CD14-positive monocyte (primary cell): ENCODE results near the gene UBE2D1. TPM values are rescaled to one million over a fixed set of nuclear protein-coding genes. Genes with fewer than 3 reads are reported as not detected.

Source experiments
- DNase-seq, 3 donors: peaks; one replicate each; pipeline ENCODE4 v3.0.0-alpha.2; 2011 to 2022
- H2AFZ ChIP-seq: 2 replicates; pipeline ENCODE4 v1.6.0; 2012; ENCODE audit warnings: mild to moderate bottlenecking, low read depth, low read length, inconsistent platforms; ENCODE audit not compliant: insufficient read depth, poor library complexity, severe bottlenecking
- H3K27ac ChIP-seq, 2 donors: 1 replicate in 1 of 2; 2 replicates in 1 of 2; pipeline ENCODE4 v1.5.1; 2012 to 2013; ENCODE audit warnings: low read length in 2 of 2, control low read depth in 1 of 2, inconsistent platforms in 1 of 2, low read depth in 1 of 2, mild to moderate bottlenecking in 1 of 2
- H3K27me3 ChIP-seq, 2 donors: one replicate each; pipeline versions ENCODE4 v1.6.0 to v1.6.1; 2011 to 2013; ENCODE audit warnings: low read length in 2 of 2; ENCODE audit not compliant: control insufficient read depth in 2 of 2, insufficient read depth in 2 of 2
- H3K36me3 ChIP-seq, 2 donors: replicated peaks in 1 of 2; 1 replicate in 1 of 2; 2 replicates in 1 of 2; pipeline versions ENCODE4 v1.5.1 to v1.6.1; 2012 to 2013; ENCODE audit warnings: low read length in 2 of 2, control low read depth in 1 of 2, inconsistent platforms in 1 of 2, mild to moderate bottlenecking in 1 of 2; ENCODE audit not compliant: insufficient read depth in 2 of 2, control insufficient read depth in 1 of 2
- H3K4me1 ChIP-seq, 2 donors: 1 replicate in 1 of 2; 2 replicates in 1 of 2; pipeline versions ENCODE4 v1.5.1 to v1.6.1; 2012 to 2013; ENCODE audit warnings: low read length in 2 of 2, control low read depth in 1 of 2, inconsistent platforms in 1 of 2, mild to moderate bottlenecking in 1 of 2, moderate library complexity in 1 of 2; ENCODE audit not compliant: insufficient read depth in 2 of 2, control insufficient read depth in 1 of 2
- H3K4me2 ChIP-seq: replicated peaks from 2 replicates; pipeline ENCODE3; 2012; ENCODE audit warnings: low read length, moderate library complexity, mild to moderate bottlenecking; ENCODE audit not compliant: poor library complexity, severe bottlenecking; ENCODE audit errors: extremely low read depth
- H3K4me3 ChIP-seq, 3 experiments: fragments of 200-600 bp in 1 of 3; sonication (generic) in 1 of 3; replicated peaks in 1 of 3; 1 replicate in 2 of 3; 2 replicates in 1 of 3; pipeline ENCODE4 v1.5.1; 2011 to 2013; ENCODE audit warnings: low read length in 3 of 3, mild to moderate bottlenecking in 3 of 3, control low read depth in 2 of 3, low read depth in 2 of 3, inconsistent platforms in 1 of 3, moderate library complexity in 1 of 3
- H3K79me2 ChIP-seq: 2 replicates; pipeline ENCODE4 v1.6.0; 2012; ENCODE audit warnings: mild to moderate bottlenecking, control low read depth, inconsistent platforms, low read length, moderate library complexity; ENCODE audit not compliant: insufficient read depth
- H3K9ac ChIP-seq: 2 replicates; pipeline ENCODE4 v1.6.0; 2017; ENCODE audit warnings: low read length, mild to moderate bottlenecking; ENCODE audit not compliant: insufficient read depth, poor library complexity, severe bottlenecking
- H3K9me3 ChIP-seq, 2 donors: replicated peaks in 1 of 2; 1 replicate in 1 of 2; 2 replicates in 1 of 2; pipeline versions ENCODE4 v1.5.1 to v1.6.1; 2012 to 2013; ENCODE audit warnings: low read length in 2 of 2, control low read depth in 1 of 2; ENCODE audit not compliant: control insufficient read depth in 1 of 2, insufficient read depth in 1 of 2
- H4K20me1 ChIP-seq: 2 replicates; pipeline ENCODE4 v1.6.0; 2012; ENCODE audit warnings: mild to moderate bottlenecking, low read length, control low read depth, moderate library complexity; ENCODE audit not compliant: insufficient read depth
- H3K27ac Mint-ChIP-seq, 7 donors: one replicate each; pipeline ENCODE4 v1.8.0; 2020; ENCODE audit warnings: mild to moderate bottlenecking in 7 of 7, mixed read lengths in 7 of 7, moderate library complexity in 6 of 7, inconsistent platforms in 2 of 7
- H3K27me3 Mint-ChIP-seq, 3 donors: one replicate each; pipeline ENCODE4 v1.8.0; 2021 to 2022; ENCODE audit warnings: low read depth in 3 of 3, mild to moderate bottlenecking in 3 of 3, mixed read lengths in 3 of 3, moderate library complexity in 3 of 3, inconsistent platforms in 1 of 3
- H3K36me3 Mint-ChIP-seq, 2 donors: one replicate each; pipeline ENCODE4 v1.8.0; 2020; ENCODE audit warnings: mixed read lengths in 2 of 2, inconsistent platforms in 1 of 2, mild to moderate bottlenecking in 1 of 2
- H3K4me1 Mint-ChIP-seq: one replicate; pipeline ENCODE4 v1.8.0; 2020; ENCODE audit warnings: mild to moderate bottlenecking, mixed read lengths
- H3K4me3 Mint-ChIP-seq, 2 donors: one replicate each; pipeline ENCODE4 v1.8.0; 2020; ENCODE audit warnings: mild to moderate bottlenecking in 2 of 2, mixed read lengths in 2 of 2, moderate library complexity in 1 of 2
- H3K9me3 Mint-ChIP-seq, 7 donors: one replicate each; pipeline ENCODE4 v1.8.0; 2020 to 2022; ENCODE audit warnings: mixed read lengths in 7 of 7, mild to moderate bottlenecking in 6 of 7, moderate library complexity in 6 of 7, inconsistent platforms in 2 of 7
- CTCF ChIP-seq: fragments of 200-600 bp; IDR thresholded peaks from one replicate; pipeline ENCODE4 v1.8.0; 2022; ENCODE audit warnings: antibody characterized with exemption, mild to moderate bottlenecking
- WGBS: methylation state at CpG from one replicate; pipeline ENCODE4 v1.1.5; 2013; ENCODE audit warnings: missing lambda C conversion rate; ENCODE audit not compliant: insufficient coverage; 5-methylcytosine and 5-hydroxymethylcytosine counted together
- intact Hi-C, 2 donors: fragments of 100-400 bp; cut with micrococcal nuclease; formaldehyde crosslinking; loops; one replicate each; pipeline versions ENCODE4 v1.15.0 to v1.15.1; 2023
- polyA plus RNA-seq, 3 donors: library from polyadenylated mRNA; depleted of rRNA in 1 of 3; unstranded in 2 of 3; stranded (reverse) in 1 of 3; fragments of 300-500 nt in 2 of 3; fragments of >200 nt in 1 of 3; fragmentation: Illumina TruSeq in 2 of 3; gene quantifications; 1 replicate in 2 of 3; 2 replicates in 1 of 3; pipeline ENCODE4 v1.2.3, GENCODE V29; 2012 to 2021

The UBE2D1 gene
- polyA plus RNA-seq, 3 donors: 47.7 to 119 (median 107) TPM

GRCh38 chr10:58316874-58317273, 17.9 kb upstream of the UBE2D1 start:
- peaks cover 4% of the 10 kb centered on the region in 2 donors for H3K4me1 ChIP-seq
- H3K79me2 ChIP-seq: no peaks in the 10 kb centered on the region
- Mint-ChIP-seq H3K27ac (no peak overlapping the region), H3K36me3 (no peaks in the 10 kb centered on the region), H3K4me1 (peaks cover 4% of the 10 kb centered on the region), H3K4me3 (no peak overlapping the region), H3K9me3 (no peaks in the 10 kb centered on the region), H3K27me3 (peaks cover 0 to 3% (median 2%) of the 10 kb centered on the region in 3 donors)
- no peak overlapping the region for H3K4me2 ChIP-seq
- TF ChIP-seq CTCF: no peak
- H3K4me3 ChIP-seq: no peak overlapping the region
- no peaks in the 10 kb centered on the region for H3K9me3 ChIP-seq
- no peak overlapping the region for H3K9ac ChIP-seq
- no peak overlapping the region for H2AFZ ChIP-seq
- H3K27ac ChIP-seq: no peak overlapping the region
- H4K20me1 ChIP-seq: no peaks in the 10 kb centered on the region
- intact Hi-C loops: no loop called here
- no peak for DNase-seq
- no peaks in the 10 kb centered on the region for H3K27me3 ChIP-seq
- no peaks in the 10 kb centered on the region for H3K36me3 ChIP-seq

GRCh38 chr10:58318346-58318745, 16.5 kb upstream of the UBE2D1 start:
- no peaks in the 10 kb centered on the region for H3K79me2 ChIP-seq
- H3K27me3 ChIP-seq: no peaks in the 10 kb centered on the region
- H3K27ac ChIP-seq: no peak overlapping the region
- H3K4me2 ChIP-seq: no peak overlapping the region
- no peak for TF ChIP-seq CTCF
- no peak overlapping the region for H3K27ac Mint-ChIP-seq
- H3K9ac ChIP-seq: no peak overlapping the region
- no peak overlapping the region for H3K4me3 Mint-ChIP-seq
- H3K36me3 ChIP-seq: no peaks in the 10 kb centered on the region
- no peak overlapping the region for H2AFZ ChIP-seq
- H3K4me1 ChIP-seq: peaks cover 18 to 19% of the 10 kb centered on the region in 2 donors
- H4K20me1 ChIP-seq: no peaks in the 10 kb centered on the region
- WGBS: no CpG with 5 or more reads among the region's 2 CpGs
- intact Hi-C loops: no loop called here
- no peak for DNase-seq
- peaks cover 19% of the 10 kb centered on the region for H3K4me1 Mint-ChIP-seq
- no peak overlapping the region for H3K4me3 ChIP-seq
- no peaks in the 10 kb centered on the region for H3K9me3 Mint-ChIP-seq
- no peaks in the 10 kb centered on the region for H3K36me3 Mint-ChIP-seq
- H3K9me3 ChIP-seq: no peaks in the 10 kb centered on the region
- H3K27me3 Mint-ChIP-seq: peaks cover 0 to 3% (median 2%) of the 10 kb centered on the region in 3 donors
